ENCODE results near the gene SGCD.
"Not testable (repeated sequence)": the region's sequence is repeated elsewhere in the genome, so short reads cannot be mapped to it uniquely, and the experiment has no call there.

SGCD gene

DNA sequence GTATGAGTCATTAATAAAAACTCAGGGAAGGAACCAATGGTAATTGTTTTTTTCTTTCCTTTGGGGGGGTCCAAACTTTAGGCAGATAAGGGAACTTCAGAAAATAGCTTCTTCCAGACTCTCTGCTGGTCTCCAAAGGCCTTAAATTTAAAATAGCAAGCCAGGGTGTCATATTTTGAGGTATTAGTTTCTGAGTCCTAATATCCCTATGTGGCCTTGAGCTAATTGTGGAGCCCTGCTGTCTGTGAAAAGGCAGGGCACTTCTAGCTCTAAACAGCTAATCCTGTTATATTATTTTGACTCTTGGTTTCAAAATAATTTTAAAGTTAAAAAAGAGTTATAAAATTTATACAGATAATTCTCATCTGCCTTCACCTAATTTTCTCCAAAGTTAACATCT lies 327.5 kb downstream of the SGCD start:
- no peak for DNase-seq

DNA sequence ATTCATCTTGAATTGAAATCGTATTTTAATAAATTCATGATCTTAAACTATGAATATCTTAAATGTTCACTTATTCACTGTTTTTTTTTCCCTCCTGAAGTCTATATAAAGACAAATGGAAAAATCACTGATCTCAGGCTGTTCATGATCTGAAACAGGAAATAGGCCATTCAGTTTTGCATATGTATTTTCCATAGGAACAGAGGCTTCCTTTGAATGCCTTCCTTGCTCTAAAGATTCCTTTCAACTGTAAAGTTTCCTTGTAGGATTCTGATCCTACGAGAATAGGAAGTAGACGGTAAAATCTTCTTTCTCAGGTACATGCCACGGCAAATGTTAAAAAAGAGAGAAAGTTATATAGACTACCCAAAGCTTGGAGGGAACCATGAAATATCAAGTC lies 328.8 kb downstream of the SGCD start:
- DNase-seq: no peak

DNA sequence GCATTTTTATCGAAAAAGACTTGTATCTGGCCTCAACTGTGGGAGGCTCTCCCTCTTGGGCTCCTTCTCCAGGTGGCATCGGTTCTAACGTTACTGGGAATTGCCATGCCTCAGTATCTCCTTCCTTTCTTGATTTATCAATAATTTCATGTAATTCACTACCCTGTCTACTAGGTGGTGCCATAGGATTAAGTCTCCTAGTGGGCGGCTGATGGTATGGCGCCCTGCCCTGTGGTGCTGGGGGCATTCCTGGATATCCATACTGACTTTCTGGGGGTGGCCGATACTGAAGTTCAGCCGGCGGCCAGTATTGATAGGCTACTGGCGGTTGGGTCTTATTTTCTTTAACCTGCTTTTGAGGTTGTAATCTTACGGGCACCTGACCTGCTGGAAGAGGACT lies 337.9 kb downstream of the SGCD start:
- not testable (repeated sequence) for DNase-seq

DNA sequence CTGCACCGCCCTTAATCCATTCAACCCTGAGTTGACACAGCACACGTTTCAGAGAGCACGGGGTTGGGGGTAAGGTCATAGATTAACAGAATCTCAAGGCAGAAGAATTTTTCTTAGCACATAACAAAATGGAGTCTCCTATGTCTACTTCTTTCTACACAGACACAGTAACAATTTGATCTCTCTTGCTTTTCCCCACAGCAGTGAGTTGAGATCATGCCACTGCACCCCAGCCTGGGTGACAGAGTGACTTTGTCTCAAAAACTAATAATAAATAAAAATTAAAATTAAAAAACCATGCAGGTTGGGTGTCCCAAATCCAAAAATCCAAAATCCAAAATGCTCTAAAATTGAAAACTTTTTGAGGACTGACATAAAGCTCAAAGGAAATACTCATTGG lies 339.7 kb downstream of the SGCD start:
- not testable (repeated sequence) for DNase-seq

DNA sequence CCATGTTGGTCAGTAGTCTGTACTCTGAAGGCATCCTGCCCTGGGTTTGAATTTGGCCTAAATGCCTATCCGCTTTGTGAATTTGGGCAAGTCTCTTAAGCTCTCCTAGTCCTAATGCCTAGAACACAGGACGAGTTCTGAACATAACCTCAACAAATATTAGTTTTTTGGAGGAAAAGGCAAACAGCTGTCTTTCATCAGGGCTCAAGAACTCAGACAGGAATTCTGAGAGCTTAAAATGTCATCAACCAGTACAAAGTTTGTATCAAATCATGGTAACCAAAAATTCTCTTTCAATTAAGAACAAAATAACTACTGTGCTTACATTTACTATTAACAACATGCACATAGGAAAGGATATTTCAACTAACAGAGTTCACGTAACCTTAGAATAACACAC lies 340.7 kb downstream of the SGCD start:
- DNase-seq: no peak

DNA sequence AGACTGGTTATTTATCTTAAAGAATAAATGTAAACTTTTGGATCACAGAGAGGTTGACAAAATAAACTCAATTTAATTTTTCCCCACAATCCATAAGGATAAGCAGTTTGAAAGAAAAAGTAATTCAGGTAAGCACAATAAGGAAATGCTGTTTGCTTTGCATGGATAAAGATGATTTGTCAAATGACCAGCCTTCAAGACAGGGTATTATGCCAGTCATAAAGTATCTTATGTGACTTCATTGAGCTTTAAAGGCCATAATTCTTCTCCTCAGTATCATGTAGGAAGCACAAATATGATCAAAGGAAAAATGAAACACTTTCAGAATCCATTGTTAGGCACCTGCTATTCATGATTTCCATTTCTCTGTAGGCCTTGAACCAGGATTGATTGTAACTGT lies 342.5 kb downstream of the SGCD start:
- DNase-seq: no peak

DNA sequence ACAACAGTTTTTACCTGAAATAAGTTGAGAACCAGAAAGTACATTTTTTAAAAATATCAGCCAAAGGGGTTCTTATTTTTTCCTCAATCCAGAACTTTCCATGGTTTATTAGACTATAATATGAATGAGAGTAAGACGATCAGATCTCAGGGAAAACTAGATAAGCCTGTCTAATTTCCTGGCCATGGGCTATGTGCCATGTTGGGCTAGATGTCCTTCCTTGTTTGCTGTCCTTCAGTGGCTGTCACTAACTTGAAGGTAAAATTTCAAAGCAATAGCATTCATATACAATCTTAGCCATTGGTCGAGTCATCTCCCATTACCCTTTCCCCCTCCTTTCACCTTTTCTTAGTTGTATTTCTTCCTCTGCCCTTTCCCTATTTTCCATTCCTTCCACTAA lies 343.7 kb downstream of the SGCD start:
- no peak for DNase-seq

DNA sequence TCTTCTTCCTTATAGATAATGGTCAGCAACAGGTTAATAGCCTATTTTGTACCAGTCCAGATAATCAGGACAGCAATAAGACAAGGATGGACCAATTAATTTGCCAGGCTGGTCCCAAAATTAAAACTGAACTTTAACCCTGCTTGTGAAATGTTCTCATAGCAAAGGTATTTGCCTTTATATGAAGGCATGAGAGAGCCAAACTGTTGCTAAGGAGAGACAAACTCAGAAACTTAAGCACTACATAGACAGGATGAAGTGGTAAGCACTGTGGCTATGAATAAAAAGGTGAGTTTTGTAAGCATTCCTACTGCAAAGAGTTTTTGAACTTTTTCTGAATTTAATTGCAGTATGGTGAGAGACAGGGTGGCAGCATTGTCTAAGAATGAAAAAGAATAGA lies 348.4 kb downstream of the SGCD start:
- DNase-seq: no peak

DNA sequence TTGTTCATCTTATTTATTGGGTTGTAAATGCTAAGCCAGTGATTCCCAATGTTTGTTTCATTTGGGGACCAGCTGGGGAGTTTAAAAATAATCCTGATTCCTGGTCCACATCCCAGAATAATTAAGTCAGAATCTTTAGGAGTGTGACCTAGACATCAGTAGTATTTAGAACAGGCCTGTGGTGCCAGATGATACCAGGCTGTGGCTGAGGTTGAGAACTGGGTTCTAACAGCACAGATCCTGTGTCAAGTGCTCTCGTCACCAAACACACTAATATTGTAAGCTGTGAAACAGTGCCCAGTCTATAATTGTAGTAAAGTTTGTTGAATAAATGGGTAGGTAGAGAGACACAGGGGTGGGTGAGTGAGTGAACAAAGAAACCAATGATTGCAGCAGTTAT lies 351.0 kb downstream of the SGCD start:
- no peak for DNase-seq

DNA sequence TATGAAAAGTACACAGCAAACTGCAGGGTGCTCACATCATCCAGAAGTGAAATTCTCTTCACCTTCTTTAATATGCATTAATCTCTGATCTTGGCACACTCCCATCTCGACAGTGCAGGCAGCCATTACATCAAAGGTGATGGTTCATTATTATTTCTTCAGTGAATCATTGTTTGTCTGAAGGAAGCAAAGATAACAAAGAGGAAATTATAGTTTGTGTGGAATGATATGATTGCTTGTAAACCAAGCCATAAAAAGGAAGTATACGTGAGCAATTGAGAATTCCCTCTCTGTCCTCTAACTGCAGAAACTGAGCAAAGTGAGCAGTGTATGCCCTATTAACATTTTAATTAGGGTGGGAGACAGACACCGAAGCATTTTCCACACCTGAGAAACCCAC lies 351.5 kb downstream of the SGCD start:
- no peak for DNase-seq

DNA sequence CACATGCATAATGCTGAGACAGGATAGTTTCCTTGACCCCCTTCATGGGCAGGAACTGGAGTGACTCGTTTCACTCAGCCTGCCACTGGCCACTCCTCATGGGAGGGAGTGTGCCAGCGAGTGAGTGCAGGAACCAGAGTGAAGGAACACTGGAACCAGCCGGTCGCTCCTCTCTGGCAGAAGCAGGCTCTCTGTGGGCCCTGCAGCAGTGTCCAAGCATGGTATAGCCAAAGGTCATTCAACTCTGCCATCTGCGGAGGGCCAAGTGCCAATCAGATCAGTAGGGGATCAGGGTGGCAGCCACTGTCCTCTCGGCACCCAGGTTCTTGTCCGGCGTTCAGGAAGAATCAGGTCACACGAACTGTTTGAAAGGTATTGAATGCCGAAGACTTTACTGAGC lies 353.9 kb downstream of the SGCD start:
- DNase-seq: no peak

DNA sequence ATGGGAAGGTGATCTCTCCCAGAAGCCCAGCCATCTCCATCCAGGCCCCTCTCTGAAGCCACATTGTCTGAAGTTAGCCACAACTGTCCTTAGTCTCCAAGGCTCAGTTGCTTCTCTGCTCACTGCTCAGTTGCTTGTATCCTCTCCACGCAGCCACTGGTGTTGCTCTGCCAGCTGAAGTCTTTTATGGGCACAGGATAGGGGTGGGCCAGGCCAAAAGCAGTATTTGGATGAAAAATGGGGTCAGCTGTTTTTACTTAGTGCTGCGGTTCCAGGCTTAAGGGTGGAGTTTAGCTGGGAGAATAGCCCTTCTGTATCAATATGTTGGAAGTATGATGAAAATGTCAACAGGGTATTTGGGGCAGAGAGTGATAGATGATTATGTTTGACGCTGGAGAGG lies 354.3 kb downstream of the SGCD start:
- no peak for DNase-seq

DNA sequence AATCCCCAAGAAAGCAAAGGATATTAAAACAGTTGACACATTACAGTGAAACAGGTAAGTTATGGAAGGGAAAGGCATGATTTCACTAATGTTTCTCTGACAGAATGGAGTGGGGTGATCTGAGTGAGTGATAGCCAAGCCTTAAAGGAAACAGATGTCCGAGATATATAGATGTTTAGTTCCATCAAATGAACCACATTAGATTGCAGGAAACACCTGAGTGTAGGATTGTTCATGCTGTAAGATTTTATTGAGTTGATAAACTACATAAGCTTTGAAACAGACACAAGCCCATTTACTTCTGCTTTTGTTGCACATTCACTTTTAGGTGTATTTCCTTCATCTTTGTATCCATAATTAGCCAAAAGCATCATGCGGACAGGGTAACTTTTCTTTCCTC lies 356.0 kb downstream of the SGCD start:
- no peak for DNase-seq

DNA sequence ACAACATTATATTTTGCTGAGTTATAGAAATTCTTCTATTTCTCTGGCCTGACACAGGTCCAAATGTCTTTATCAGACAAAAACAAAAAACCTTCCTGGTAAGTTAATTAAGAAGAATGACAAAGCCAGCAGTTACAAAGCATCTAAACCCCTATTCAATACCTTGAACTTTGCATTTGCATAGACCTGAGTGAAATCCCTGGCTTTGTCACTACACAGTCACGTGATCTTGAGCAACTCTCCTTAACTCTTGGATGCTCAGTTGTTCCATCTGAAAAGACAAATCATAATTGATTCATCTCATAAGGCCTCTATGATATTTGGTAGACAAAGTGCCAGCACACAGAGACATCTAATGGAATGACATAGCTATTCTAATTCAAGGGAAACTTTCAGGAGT lies 356.5 kb downstream of the SGCD start:
- DNase-seq: no peak

DNA sequence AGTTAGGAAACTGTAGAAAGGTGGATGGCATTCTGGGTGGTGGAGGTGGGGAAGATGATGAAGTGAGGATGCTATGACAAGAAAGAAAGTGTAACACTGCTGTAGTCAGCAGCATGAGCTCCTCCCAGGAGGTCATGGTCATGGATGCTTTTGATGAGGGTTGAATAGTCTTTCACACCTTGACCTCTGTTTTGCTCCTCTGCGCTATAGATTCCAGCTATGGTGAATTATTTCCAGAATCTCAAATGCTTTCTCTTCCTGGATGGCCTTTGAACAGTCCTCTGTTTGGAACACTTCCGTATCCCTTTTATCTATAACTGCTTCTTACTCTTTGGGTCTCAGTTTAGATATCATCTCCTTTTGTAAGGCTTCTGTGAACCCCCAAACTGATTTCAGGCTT lies 357.3 kb downstream of the SGCD start:
- DNase-seq: no peak

DNA sequence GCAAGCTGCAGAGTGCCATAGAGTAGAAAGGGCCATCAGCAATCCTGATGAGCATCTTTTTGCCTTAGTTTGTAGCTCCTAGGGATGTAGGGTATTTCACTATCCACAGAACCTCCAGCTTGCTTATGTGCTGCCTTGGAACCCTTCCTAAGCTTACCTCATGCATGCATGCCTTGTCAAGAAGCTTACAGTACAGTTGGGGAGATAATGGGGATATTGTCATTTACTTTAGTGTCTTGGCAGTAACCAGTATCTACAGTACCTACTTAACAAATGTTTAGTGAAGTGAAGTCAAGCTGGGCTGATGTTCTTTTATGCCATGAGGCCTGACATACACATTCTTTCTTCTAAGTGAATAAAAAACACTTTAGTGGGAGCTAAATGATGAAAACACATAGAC lies 358.5 kb downstream of the SGCD start:
- no peak for DNase-seq

DNA sequence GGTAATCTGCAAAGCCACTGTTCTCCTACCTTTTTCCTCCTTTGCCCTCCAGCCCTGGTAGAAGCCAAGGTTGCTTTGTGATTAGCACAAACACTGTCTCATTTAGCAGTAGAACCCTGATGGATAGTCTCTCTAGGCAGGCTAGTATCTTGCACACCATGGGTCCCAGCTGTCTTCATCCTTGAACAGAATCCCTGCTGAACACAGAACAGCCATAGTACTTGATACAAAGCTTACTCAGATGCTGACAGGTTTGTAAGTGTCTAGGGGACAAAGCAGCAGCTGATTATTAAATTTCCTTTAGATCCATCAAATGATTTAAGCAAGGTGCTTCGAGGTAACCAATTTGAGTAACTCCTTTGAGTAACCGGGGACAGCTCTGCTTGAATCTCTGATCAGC lies 359.4 kb downstream of the SGCD start:
- DNase-seq: no peak

DNA sequence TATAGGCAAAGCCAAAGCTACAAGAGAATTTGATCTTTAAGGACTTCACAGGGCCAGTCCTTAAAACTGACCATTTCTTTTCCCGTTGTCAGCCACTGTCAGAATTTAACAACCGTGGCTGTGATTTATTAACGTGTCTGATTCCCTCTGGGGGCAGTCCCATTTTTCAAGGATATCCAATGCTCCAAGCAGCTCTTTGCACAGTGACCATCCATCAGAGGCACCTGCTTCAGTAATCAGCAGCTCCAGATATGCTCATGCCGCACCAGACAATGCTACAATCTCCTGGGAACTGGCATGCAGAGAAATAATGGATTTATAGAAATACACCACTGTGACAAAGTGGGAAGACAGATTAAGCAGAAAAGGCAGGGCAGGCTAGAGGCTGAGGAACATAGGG lies 359.8 kb downstream of the SGCD start:
- no peak for DNase-seq

DNA sequence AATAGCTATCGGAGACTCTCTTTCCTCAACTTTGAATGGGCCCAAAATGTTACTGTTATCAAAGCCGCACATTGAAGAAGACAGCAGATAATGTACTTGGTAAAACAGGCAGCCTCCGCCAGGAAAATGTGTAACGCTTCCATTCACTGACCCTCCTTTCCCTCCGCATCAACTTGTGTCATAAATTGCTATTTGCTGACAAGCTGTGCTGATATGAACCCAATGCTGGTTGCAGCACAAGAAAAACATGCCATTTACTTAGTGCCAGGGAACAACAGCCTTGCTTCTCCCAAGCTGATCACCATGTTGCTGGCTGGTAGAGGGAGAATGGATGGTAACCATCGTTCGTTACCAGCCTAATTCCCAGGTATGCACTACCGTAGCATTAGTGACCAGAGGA lies 360.6 kb downstream of the SGCD start:
- DNase-seq: no peak

DNA sequence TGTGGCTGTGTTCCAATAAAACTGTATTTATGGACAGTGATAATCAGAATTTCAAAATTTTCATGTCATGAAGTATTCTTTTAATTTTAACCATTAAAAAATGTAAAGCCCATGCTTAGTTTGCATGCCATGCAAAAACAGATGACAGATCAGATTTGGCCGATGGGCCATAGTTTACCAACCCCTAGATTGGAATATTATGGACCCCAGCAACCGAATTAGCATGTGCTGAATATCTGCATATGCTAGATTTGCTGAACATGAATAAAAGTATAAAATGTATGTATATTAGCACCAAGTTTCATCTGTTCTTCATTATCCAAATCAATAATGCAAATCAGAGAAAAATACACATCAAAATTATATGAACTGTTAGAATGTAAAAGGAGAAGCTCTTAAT lies 364.6 kb downstream of the SGCD start:
- DNase-seq: no peak

DNA sequence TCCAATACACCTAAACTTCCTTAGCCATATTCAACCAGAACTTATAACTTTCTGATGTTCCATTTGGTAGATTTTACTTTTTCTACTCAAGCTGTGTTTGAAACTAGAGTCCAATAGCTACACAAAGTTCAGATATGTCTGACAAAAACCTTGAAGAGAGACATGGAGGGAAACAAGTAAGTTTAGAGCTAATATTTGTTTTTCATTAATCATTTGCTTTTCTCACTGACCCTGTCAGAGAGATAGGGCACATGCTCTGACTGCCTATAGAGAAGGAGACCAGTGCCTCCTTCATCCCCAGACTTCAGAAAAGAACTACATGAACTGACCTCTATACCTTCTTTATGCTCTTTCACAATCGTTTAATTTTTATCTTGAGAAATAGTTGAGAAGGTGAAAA lies 366.1 kb downstream of the SGCD start:
- DNase-seq: no peak

DNA sequence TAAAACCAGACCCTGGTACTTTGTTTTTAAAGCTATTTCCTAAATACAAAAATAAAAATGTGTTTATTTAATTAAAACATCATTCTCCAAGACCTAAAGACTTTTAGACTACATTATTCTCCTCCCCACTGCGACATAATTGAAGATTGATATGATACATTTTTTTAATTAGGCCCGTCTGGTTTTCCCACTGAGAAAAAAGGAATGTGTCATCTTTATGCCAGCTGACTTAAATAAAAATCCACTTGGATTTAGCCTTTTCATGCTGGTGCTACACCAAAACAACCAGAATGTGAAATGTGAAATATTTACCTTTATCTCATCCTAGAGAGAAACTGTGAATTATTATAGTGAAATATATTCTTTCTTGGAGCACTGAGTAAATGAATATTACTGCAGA lies 367.6 kb downstream of the SGCD start:
- DNase-seq: no peak

DNA sequence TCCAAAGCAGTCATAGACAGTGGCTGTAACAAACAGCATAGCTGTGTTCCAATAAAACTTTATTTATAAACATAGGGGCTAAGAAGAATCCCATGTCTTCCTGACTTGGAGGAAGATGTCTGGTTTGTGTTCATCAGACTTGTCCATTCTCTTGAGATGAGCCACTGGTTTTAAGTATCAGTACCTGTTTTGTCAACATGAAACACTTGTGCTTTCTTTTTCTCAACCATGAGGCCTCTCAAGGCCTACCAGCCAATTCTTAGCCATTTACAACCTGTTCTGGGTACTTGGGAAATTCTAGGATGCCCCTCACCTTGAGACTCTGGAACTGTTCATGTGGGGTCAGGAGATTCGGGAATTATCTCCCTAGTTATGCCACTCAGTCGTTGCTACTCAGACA lies 368.8 kb downstream of the SGCD start:
- no peak for DNase-seq

DNA sequence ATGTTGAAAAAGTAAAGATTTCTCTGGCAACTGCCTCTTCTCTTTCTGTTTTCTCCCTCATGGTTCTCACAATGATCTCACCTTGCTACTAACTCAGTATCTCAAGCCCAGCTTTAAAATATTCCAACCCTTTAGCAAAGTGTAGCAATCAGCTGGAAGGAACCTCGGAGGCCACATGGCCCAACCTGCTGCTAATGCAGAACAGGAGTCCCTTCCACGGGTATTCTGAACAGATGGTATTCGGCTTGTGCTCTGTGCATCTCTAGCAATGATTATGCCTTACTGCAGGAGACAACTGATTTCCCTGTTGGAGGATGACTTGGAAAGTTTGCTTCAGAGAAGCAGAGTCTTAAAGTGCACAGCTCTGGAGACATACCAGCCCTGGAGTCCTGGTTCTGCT lies 371.4 kb downstream of the SGCD start:
- no peak for DNase-seq

DNA sequence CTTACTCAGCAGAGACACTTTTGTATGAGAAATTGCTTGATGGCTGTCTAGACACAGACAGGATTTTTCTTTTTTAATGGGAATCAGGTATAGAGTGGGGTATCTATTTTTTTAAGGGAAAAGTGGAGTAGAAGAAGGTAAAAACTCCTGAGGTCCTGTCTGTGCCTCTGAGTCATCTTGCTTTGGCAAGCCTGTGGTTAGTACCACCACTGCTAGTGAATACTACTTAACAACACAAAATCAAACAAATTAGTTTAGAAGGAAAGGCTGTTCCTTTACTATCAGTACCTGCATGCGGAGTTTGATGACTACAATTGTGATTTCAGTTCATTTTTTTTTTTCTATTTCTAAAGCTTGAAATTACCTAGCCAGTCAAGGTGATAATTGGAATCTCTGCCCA lies 372.2 kb downstream of the SGCD start:
- DNase-seq: no peak

DNA sequence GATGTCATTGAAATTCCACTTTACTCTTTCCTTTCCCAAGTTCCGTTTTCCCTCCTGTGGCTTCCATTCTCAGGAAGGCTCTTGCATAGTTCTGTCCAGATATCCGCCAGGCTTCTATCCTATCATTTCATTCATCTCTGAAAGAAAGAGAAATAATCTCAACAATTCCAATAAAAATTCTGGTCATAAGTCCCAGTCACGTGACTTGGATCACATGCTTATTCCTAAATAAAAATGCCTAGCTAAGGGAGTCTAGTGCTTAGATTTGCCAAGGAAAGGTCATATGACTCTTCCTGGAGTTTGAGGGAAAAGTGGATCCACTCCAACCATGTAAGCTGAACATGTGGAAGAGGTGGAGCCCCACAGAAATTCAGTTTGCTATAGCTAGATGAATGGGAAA lies 377.2 kb downstream of the SGCD start:
- no peak for DNase-seq

DNA sequence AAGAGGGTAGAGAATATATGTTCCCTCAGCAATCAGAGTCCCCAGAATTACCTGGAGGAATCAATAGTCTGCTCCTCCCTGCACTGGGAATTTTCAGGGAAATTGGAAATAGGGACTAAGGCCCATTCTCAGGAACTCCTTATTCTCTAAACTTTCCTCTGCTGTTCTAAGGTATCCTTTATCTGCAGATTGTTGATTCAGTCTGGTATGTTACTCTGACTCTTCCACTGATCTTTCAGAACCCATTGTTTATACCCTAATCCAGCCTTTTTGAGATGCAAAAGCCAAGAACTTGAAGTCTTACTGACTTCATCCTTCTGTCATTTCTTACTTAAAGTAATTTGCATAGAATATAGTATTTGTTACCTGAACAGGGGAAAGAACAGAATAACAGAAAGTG lies 379.7 kb downstream of the SGCD start:
- no peak for DNase-seq

Measured in CD4-positive, alpha-beta T cell treated with Interleukin-4 for 1 hour (primary cell).